ENCODE data around the gene GOLGA6L7.
"Not testable (repeated sequence)": the region's sequence is repeated elsewhere in the genome, so short reads cannot be mapped to it uniquely, and the experiment has no call there.

GOLGA6L7 gene

DNA sequence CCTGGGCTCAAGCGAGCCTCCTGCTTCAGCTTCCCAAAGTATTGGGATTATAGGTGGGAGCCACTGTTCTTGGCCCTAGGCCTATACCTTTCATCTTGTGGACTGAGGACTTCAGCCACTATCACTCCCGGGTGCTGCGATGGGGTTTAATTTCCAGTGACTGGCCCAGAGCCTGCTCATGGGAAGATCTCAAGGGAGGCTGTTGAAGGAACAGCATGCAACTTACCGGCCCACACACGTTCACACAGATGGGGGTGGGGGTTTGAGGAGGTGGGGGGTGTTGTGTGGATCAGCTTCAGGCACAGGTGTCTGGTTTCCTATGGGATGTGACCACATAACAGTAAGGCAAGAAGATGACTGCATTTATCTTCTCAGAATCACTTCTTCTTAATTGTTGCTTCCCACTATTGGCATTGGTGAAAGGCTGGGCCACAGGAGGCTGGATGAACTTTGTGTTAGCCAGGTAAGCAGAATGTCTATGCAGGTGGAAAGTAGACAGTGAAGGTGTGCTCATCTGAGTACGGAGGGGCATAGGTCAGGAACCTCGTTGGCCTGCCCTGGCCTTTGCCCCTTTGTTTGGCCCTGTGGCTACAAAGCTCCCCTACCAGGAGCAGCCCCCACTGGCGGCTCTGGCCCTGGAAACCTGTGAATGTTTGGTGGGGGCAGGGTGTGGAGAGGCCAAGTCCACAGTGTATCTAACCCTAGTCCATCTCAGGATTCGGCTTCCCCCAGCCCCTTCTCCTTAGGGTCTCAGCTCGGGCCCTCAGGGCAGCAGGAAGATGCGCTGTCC is 35.9 kb upstream of the GOLGA6L7 start:
- no peak for DNase-seq

- no peak for DNase-seq
Measured at GRCh38 chr15:28881600-28881999, 33.2 kb upstream of the GOLGA6L7 start.

DNA sequence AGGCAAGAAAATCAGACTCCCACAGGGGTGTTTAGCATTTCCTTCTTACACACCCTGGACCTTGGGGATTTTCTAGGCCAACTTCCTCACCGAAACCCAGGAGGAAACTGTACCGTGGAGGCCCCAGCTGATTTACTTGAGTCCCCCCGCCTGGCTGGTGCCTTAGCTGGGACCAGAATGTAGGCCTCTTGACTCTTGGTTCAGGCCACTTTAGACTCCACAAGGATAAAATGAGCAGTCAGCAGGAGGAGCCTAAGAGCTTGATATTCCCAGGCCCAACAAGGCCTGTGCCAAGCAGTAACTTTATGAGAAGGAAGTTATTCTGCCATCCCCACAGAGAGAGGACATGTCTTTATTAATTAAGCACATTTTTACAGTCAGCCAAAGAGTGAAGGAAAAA is 32.7 kb upstream of the GOLGA6L7 start:
- DNase-seq = no peak

- DNase-seq = no peak
Measured at GRCh38 chr15:28880680-28881079, 32.2 kb upstream of the GOLGA6L7 start.

GRCh38 chr15:28879551-28879950 is 31.1 kb upstream of the GOLGA6L7 start:
- no peak for DNase-seq

- no peak for DNase-seq
Measured at GRCh38 chr15:28878209-28878608, 29.8 kb upstream of the GOLGA6L7 start.

DNA sequence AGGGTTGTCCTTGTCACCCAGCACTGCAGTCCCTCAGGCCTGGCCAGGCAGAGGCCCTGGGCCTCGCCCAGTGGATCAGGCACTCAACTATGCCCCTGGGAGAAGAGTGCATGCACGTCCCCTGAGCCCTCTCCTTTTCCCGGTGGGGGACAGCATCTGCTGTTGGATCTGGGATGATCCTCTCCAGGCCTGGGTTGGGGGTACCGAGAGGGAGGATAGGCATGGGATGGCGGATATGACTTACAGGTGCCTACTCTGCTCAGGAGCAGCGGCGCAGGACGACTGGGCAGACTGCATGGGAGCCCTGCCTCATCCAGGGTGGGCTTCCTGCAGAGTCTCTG is 28.4 kb upstream of the GOLGA6L7 start:
- no peak for DNase-seq

DNA sequence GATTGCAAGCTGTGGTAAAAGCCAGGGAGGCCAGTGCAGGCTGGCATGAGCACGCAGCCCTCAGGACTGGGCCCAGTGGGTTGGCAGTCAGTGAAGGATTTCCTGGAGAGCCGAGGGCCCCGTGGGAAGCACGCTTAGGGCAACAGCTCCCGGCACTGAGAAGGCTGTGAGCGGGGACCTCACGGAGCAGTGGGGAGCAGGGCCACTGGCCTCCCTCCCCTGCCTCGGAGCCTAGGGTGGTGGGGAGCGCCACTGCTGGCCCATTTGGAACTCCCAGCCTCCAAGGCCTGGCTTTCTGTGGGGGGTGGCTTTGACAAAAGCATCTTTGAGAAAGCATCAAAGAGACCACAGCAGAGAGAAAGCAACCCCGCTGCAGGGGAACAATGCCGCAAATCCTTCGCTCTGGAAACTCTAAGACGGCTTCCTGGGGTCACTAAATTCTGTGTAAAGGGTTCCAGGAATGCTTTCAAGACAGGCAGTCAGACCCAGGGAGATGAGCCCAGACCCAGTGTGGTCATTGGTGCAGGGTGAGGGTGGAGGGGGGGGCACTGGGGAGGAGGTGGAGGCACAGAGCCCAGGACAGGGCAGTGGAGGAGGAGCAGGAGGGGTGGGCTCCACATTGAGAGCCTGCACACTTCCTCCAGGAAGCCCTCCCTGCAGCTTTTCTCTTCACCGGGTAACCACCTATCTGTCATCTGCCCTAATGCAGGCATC is 27.8 kb upstream of the GOLGA6L7 start:
- DNase-seq = no peak

GRCh38 chr15:28875461-28876000 is 27.1 kb upstream of the GOLGA6L7 start:
- DNase-seq = no peak

GRCh38 chr15:28873585-28874190 is 25.2 kb upstream of the GOLGA6L7 start:
- peak; percentile 36 for DNase-seq

DNA sequence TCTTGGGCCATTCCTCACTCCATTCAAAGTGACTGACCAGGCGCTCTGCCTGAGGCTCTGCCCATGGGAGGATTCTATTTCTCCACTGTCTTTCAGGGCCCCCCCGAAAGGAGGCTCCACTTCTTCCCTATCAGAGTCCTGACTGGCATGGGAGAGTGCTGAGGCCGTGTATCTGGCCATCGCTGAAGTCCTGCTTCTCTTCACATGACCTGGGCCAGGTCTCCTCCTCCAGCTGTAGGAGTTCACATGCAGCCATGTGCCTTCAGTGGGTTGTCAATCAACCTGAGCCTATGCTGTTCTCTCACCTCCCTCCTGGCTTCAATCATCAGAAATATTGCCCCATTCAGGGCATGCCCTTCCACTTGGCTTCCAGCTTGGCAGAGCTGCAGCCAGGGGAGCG is 24.6 kb upstream of the GOLGA6L7 start:
- DNase-seq = no peak

- no peak for DNase-seq
Measured at GRCh38 chr15:28871168-28871567, 22.7 kb upstream of the GOLGA6L7 start.

DNA sequence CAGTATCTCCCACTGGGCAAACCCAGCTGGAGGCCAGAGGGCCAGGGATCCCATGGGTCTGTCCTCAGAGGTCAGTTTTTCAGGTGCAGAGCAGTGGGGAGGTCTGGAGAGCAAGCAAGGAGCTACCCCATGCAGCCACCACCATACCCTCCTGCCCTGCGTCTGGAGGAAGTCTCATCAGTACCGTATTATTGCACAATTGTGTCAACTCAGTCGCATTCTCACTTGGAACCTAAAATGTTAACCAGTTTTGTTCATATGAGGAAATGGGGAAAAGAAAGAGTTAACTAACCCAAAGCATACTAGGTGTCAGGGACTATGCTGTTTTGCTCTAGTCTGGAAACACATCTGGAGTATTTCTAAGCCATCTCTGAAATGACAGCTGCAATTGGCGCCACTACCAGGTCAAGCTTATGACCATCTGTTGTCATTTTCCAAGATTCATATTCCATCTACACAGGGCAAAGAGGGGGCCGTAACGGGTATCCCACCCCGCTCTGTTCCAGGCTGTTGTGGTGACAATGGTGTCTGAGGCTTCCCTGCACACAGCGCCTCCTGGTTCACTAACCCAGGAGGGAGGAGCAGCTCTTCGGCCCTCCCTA is 20.4 kb upstream of the GOLGA6L7 start:
- DNase-seq = no peak

DNA sequence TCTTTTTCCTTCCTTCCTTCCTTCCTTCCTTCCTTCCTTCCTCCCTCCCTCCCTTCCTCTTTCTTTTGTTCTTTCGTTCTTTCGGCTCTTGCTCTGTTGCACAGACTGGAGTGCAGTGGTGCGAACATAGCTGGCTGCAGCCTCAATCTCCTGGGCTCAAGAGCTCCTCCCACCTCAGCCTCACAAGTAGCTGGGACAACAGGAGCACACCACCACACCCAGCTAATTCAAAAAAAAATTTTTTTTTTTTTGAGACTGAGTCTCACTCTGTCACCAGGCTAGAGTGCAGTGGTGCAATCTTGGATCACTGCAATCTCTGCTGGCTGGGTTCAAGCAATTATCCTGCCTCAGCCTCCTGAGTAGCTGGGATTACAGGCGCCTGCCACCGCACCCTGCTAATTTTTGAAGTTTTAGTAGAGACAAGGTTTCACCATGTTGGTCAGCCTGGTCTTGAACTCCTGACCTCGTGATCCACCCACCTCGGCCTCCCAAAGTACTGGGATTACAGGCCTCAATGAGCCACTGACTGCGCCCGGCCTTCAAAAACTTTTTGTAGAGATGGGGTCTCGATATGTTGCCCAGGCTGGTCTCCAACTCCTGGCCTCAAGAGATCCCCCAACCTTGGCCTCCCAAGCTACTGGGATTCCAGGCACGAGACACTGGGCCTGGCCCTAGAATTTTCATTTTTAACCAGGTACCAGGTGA is 13.3 kb upstream of the GOLGA6L7 start:
- DNase-seq = not testable (repeated sequence)

DNA sequence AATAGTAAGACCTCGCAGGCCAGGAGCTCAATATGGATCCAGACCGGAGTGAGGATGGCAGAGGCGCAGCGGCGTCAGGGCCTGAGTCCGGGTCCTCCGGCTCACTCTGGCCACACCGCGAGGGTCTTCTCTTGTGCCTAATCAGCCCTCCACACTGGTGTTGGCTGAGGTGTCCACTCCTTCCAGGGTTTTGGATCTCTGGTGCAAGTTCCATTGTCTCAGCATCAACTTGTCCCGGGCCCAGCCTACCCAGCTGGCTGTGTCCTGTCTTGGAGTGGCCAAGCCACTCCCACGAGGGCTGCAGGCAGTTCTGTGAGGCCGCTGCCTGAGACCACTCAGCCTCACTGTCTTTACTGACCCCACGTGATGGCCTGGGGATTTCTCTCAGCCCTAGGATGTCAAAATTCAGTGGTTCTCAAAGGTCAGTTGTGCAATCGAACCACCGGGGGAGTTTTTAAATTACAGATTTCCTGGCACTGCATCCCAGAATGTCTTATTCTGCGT is 12.6 kb upstream of the GOLGA6L7 start:
- DNase-seq = no peak

DNA sequence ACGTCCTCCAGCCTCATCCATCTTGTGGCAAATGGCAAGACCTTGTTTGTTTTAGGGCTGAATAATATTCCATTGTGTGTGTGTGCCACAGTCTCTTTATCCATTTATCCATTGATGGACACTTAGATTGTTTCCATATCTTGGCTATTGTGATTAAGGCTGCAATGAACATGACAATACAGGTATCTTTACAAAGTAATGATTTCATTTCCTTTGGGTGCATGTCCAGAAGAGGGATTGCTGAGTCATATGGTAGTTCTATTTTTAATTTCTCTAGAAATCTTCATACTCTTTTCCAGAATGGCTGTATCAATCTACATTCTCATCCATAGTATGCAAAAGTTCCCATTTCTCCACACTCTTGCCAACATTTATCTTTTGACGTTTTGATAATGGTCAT is 6.1 kb upstream of the GOLGA6L7 start:
- DNase-seq = not testable (repeated sequence)

GRCh38 chr15:28853654-28854053 is 5.2 kb upstream of the GOLGA6L7 start:
- not testable (repeated sequence) for DNase-seq

GRCh38 chr15:28849766-28850165 is 1.3 kb upstream of the GOLGA6L7 start:
- not testable (repeated sequence) for DNase-seq

DNA sequence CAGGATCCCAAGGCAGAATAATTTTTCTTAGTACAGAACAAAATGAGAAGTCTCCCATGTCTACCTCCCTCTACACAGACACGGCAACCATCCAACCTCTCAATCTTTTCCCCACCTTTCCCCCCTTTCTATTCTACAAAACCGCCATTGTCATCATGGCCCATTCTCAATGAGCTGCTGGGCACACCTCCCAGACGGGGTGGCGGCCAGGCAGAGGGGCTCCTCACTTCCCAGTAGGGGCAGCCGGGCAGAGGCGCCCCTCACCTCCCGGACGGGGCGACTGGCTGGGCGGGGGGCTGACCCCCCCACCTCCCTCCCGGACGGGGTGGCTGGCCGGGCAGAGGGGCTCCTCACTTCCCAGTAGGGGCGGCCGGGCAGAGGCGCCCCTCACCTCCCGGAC is 827 bp upstream of the GOLGA6L7 start:
- not testable (repeated sequence) for DNase-seq

GRCh38 chr15:28847959-28848358 is 485 bp downstream of the GOLGA6L7 start:
- not testable (repeated sequence) for DNase-seq

DNA sequence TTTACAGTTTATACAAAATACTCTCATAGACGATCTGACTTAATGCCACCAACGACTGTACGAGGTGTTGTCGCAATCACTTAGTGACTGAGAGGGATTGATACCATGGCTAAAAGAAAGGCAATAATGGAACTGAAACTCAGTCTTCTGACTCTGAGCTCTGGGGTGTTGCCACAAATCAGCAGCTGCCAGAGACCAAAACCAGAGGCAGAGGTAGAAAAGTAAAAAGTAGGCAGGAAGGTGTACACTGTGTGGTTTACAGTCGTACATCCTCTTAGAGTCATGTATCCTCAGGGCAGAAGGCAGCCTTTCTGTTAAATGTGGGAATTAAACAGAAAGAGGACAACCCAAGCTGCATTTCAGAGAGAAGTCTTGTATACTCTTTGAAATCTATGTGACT is 1.2 kb downstream of the GOLGA6L7 start:
- peak; percentile 5 for DNase-seq

GRCh38 chr15:28844147-28844546 is 4.3 kb downstream of the GOLGA6L7 start:
- not testable (repeated sequence) for DNase-seq

Measured in CD4-positive, alpha-beta T cell treated with Interleukin-12 subunit alpha and Interleukin-12 subunit beta, for 1 hour (primary cell).